Fibroblast of skin of scalp (primary cell): Measurements from ENCODE around the gene CD81.
A peak's percentile ranks its signal among the peaks of the same experiment; 100 is the strongest.

Source experiments
- DNase-seq: peaks from one replicate; pipeline ENCODE4 v3.0.0-alpha.2; 2013

The CD81 gene

DNA sequence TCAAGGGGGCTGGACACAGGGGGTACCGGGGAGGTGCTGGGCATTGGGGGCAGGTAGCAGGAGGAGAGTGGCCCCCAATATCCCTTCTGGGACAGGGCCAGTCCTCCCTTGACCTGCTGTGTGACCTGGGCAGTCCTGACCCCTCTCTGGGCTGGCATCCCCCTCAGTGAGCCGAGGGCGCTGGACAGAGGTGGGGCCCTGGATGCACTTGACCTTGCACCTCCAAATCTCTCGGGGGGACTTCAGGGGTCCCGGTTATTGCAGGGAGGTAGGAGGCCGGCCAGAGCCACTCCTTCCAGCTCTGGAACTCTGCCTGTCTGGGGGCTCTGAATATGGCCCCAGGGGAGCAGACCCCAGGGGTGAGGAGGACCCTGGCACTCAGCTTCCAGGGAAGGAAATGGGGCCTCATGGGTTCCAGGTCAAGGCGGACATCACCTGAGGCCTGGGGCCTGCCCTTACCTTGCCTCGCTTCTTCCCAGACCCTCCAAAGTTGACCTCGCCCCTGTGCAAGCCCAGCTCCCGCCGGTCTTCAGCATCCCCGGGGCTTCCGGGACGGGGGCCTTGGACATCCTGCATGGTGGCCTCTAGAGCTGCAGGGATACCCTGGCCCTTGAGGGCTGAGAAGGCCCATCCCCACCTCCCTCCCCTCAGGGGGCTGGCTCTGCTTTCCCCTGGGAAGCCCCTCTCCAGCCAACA, 45.5 kb downstream of the CD81 start:
- DNase-seq: no peak

DNA sequence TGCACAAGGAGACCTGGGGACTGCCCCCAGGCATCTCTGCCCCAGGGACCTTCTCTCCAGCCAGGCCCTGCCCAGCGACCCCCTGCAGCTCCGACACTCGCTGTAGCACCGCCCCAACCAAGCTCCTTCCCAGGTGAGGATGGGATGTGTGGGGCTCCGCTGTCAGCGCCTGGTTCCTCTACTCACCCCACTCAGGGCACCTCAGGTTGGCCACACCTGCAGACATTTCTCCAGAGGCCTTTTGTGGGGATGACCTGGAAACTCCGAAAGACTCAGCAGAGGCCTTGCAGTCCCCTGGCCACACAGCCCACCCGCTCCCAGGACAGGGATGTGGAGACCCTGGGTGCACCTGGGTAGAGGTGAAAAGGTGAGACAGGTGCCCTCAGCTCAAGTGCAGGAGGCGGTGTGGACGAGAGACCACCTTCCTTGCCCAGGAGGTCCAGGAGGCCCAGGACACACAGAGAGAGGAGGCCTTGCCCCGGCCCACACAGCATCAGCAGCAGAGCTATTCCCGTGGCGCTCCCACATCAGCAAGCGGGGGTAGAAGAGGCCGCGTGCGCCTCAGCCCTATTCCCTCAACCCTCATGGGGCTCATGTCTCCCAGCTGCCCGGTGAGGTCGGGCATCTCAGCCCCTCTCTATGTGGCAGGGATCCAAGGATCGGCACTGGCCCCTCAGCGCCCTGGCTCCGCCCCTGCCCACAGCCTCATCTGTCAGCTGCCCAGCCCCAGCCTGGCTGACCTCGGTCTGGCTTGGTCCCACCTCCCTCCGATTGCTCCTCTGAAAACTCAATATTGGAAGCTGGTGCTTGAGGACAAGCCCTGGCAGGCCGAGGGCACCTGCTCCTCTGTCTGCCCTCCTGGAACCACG, 46.3 kb downstream of the CD81 start:
- no peak for DNase-seq

DNA sequence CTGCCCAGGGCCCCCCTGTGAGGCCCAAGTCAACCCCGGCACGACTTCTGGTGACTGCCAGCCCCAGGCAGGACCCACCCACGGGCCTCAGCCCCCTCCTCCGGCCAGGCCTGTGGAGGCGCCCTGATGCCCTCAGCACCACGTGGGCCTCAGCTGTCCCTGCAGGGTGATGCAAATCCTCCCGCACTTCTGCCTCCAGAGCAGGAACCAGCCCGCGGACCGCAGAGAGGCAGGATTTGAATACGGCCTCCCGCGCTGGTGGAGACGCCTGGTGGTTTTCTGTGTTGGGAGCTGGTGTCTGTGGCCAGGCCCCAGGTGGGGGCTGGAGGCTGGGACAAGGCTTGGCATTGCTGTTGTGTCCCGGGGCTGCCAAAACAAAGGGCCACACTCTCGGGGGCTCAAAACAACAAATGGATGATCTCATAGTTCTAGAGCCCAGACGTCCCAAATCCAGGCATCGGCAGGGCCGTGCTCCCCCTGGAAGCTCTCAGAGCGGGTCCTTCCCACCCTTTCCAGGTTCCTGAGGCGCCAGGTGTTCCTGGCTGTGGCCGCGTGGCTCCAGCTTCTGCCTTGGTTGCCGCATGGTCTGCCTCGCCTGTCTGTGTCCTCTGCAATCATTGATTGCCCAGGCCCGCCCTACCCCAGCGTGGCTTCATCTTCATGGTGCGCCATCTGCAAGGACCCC, 47.8 kb downstream of the CD81 start:
- no peak for DNase-seq

DNA sequence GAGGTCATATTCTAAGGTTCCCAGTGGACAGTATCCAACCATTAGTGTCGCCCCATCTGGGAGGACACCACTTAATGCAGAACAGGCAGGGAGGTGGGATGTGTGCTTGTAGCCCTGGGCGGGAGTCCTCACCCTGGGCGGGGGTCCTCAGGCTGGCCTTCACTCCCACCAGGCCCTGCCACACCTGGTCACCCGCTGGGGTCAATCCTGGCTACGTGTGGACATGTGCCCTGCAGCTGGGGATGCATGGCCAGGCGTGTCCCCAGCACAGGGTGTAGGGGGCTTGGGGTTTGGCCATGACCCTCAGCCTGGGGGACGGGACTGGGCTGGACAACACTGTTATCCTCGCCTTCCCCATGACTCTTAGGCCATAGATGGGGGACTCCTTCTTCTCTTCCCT, 48.4 kb downstream of the CD81 start:
- DNase-seq: no peak

DNA sequence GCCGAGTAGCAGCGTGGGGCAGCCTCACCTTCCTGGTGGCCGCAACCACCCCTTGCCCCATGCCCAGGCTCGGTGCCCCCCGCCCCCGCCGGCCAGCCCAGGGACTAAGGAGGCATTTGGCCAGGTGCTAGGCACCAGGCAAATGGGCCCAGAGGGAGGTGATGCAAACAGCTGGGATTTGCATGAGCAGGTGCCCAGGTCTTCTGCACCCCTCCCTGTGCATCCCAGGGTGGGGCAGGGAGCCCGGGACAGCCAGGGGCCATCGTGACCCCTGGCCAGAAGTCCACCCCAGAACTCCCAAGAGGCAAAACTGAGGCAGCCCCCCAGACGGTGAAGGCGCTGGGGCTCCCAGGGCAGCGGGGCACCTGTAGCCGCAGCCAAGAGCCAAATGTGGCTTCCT, 49.1 kb downstream of the CD81 start:
- no peak for DNase-seq

DNA sequence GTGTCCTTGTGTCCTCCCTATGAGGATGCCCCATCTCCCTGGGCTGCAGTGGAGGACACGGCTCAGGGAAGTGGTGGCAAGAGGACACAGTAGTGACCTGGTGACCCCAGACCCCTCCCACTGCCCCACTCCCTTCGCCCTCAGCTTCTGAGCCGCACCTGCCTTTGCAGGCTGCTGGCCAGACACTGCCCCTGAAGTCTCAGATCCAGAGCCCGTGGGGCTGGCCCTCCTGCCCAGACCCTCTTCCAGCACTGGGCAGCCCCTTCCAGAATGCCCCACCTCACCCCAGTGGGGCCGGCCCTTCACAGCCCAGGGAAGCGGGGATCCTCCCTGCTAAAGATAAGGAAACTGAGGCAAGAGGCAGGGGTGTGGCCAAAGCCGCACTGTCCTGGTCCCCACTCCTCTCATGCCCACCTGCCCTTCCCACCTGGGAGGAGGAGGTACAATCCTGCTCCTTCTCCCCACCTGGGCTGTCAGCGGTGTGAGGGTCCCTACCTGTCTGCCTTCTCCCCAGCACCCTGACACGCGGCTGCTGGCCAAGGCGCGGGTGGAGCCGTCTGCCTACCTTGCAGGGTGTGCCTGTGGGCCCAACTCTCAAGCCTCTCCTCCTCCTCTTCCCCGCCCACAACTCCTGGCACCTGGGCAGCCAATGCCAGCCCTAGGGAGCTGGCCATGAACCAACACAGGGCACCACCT, 49.9 kb downstream of the CD81 start:
- no peak for DNase-seq

DNA sequence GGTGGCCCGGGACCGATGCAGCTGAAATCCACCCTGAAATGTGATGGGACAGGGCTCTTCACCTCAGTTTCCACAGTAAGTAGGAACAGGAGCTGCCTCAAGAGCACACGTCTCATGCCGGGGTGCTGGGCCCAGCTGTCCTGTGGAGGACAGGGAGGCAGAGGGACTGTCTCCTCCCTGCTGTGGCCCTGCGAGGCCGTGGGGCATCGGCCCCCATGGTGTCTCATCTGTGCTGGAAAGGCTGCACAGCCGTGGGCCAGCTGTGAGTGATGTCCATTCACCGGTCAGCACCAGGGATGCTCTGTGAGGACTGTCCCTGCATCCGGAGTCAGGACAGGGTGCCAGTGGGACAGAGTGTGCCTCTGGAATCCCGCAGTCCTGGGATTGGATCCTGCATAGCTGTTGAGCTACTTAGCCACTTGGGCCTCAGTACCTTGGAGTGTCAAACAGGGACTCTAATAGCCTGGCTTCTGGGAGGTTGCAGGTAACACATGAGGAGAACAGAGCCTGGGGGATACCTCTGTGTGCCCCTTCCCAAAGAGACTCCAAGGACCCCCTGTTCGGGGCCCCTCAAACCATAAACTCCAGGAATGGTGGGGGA, 50.7 kb downstream of the CD81 start:
- no peak for DNase-seq

DNA sequence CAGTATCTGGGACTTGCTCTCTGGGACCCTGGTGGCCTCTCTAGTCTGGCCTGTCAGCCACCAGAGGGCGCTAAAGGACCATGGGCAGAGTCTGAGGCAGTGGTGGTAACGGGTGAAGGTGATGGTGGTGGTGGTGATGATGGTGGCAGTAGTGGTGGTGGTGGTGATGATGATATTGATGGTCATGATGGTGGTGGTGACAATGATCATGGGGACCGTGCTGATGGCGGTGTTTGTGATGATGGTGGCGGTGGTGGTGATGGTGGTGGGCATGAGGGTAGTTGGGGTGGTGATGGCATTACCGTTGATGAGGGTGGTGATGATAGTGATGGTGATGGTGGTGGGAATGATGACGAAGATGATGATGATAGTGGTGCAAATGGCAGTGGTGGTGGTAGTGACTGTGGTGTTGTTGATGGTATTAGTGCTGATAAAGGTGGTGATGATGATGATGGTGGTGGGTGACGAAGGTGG, 51.2 kb downstream of the CD81 start:
- peak; percentile 46 for DNase-seq

DNA sequence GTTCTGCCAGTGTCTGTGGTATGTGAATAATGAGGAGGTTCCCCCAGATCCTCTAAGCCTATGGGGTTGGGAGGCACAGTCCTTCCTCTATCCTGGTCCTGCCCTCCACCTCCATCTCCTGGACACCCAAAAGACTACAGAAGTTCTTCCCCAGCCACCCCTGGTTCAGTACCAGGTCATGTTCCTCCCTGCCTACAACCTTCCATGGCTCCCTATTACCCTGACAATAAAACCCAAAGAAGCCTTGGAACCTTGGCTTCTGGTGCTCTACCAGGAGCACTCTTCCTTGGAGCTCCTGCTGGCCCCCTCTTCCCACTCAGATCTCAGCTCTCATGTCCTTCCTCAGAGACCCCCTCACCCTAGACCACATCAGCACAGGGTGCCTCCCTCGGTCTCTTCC, 54.3 kb downstream of the CD81 start:
- DNase-seq: no peak

DNA sequence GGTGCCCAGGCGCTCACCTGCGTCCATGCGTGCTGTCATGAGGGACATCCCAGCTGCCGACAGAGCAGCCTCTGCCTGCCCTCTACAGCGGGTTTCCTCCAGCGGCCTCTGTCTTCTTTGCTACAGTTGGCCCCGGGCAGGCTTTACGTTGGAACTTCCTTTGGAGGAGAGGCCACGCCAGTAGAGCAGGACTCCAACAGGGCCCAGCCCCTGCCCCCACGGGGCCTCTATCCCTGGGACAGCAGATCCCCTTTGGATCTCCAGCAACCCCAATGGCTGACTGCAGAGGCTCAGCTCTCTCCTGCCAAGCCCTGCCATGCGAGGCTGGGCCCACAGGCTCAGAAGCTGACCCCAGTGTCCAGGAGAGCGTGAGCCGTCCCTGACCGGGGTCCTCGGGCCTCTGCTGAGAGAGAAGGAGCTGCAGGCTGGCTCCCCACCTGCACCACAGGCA, 55.1 kb downstream of the CD81 start:
- no peak for DNase-seq

DNA sequence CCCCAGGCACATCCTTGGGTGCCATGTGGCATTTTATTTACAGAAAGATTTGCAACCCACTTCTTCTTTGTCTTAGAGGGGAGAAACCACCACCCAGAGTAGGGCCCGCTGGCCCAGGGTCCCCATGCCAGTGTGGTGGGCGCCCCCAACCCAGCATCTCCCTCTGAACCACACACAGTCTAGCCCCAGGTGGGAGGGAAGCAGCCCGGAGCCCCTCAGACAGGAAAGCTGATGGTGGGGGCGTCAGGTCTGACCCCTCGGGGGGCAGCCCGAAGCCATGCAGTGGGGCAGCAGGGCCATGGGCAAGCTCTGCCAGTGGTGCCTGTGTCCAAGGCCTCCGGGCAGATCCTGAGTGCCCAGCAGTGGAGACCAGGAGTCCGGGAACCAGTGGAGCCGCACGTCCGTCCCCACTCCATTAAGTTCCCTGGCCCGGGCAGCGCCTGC, 55.5 kb downstream of the CD81 start:
- no peak for DNase-seq

DNA sequence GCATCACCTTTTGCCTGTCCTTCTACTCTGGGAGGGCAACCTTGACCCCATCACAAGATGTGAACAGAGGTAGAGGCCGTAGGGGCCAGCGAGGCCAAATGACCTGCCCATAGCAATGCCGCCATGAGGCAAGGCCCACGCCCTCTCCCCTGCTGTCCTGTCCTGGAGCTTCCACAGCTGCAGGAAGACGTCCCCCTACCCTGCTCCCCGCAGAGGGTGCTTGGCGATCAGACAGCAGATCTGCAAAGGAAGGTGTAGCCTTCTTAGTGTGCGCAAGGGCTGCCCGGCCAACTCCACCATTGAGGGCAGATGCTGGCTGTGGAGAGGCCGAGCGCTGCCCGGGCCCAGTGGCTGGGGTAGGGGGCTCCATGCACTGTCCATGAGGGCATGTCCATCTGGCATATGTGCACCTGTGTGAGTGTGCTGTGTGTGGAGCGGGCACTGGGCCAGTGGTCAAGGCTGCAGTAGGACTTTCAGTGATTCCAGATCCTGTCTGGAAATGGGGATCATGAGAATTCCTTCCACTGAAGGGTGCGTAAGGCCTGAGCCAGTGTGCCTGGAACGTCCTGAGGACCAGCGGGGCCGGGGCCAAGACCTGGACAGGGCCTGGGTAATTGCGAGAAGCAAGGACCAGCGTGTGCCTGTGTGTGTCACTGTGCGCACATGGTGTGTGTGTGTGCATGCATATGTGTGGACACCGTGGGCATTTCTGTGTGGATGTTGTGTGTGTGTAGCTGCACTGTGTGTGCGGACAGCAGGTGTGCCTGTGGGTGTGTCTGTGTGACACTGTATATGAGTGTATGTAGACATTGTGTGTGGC, 56.2 kb downstream of the CD81 start:
- no peak for DNase-seq

DNA sequence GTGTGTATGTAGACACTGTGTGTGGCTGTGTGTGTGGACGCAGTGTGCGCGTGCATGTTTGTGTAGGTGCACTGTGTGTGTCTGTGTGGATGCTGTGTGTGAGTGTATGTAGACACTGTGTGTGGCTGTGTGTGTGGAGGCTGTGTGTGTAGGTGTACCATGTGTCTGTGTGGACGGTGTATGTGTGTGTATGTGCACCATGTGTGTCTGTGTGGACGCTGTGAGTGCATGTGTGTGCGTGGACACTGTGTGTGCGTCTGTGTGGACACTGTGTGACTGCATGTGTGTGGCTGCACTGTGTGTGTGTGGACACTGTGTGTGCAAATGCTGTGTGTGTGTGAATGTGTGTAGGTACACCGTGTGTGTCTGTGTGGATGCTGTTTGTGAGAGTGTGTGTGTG, 56.9 kb downstream of the CD81 start:
- no peak for DNase-seq

DNA sequence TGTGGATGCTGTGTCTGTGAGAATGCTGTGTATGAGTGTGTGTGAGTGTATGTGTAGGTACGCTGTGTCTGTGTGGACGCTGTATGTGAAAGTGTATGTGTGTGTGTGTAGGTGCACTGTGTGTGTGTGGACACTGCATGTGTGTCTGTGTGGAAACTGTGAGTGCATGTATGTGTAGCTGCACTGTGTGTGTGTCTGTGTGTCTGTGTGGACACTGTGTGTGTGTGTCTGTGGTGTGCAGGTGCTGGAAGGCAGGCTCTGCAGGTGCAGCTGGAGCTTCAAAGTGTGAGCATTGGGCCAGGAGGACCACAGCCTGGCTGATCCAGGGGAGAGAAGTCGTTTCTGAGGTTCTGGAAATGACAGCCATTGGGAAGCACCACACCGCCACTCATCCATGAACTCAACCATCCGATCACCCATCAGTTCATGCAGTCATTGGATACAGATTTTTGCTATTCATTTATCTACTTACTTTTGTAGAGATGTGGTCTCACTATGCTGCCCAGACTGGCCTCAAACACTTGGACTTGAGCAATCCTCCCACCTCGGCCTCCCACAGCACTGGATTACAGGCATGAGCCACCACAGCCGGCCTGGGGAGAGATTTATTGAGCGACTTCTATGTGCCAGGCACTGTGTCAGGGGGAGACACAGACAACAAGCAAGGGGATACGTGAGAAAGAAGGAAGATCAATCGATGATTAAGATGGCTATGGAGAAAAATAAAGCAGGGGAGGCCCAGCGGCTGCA, 57.6 kb downstream of the CD81 start:
- no peak for DNase-seq

DNA sequence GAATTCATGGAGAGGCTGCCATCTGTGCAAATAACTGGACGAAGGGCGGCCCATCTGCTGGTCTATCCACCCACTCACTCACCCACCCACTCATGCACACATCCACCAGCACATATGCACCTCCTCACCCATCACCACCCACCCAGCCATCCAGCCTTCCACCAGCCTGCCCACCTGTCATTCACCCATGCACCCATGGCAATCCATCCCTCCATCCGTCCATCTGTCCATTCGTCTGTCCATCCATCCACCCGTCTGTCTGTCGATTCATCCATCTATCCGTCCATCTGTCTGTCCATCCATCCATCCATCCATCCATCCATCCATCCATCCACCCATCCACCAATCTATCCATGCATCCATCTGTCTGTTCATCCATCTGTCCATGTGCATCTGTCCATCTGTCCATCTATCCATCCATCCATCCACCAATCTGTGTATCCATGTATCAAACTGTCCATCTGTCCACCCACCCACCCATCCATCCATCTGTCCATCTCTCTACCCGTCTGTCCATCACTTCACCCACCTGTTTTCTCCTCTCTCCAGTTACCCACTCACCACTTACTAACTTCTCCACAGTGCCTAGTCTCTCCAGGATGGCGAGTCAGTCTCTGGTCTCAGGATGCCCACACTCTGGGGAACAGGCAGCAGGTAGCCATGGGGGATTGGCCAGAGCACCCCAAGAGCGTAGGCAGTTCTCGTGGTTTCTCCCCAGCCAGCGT, 58.3 kb downstream of the CD81 start:
- no peak for DNase-seq

DNA sequence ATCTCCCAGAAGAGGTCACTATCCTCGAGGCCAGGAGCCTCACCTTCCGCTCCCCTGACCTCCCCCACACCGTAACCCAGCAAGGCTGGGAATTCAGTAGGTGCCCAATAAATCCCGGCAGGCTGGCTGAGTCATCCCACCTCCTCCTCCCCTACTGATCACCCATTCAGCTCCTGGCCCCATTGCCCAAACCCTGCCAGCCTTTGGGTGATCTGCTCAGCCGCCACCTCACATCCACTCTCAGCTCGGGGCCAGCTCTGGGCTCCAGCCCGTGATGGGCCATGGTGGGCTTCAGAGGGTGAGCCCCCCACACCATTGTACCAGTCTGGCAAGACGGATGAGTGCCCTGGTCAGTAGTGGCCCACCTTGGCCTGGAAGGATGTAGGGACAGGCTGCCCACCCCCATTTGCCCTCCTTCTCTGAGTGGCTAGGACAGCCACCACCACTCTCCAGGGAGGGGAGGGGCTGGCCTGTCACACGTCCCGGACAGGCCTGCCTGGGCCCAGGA, 59.0 kb downstream of the CD81 start:
- no peak for DNase-seq

DNA sequence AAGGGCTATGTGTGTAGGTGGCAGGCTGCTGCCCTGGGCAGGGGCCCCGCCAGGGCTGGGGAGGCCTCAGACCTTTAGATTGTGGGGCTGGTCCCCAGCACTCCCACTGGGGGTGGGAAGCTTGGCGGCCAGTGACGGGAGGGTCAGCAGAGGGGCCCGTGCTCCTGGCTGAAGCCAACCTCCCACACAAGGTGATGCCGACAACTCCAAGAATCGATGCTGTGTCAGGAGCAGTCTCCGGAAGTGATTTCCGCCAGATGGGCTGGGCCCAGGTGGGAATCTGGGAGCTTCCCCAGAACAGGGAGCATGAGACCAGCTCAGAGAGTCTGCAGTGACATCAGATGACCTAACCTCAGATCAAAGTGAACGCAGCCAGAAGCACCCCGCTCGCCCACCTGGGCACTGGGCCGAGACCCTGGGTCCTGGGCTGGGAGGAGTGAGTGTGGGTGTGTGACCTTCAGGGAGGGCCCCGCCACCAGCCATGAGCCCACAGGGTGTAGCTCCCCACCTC, 59.5 kb downstream of the CD81 start:
- DNase-seq: no peak

DNA sequence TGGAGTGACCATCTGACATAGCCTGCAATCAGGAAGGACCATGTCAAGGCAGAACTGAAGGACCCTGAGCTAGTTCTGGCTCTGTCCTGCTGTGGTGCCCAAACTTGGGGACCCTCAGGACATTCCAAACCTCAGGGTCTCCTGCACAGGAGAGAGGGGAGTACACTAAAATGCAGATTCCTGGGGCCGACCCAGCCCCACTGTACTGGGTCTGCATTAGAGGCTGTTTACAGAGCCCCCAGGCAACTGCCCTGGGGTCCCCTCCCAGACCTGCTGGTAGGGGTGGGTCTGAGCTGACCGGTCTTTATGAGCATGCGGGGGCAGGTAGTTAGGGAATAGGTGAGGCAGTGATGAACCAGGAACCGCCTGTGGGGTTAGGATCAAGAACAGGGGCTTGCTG, 60.4 kb downstream of the CD81 start:
- DNase-seq: no peak

DNA sequence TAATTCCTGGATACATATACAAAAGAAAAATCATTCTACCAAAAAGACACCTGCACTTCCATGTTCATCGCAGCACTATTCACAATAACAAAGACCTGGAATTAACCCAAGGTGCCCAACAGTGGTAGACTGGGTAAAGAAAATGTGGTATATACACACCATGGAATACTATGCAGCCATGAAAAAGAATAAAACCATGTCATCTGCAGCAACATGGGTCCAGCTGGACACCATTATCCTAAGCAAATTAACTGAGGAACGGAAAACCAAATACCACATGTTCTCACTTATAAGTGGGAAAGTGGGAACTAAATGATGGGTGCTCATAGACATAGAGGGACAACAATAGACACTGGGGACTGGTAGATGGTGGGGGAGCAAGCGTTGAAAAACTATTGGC, 62.7 kb downstream of the CD81 start:
- DNase-seq: no peak
